Measurements from ENCODE around the gene DPY19L1.
"Not testable (repeated sequence)": the region's sequence is repeated elsewhere in the genome, so short reads cannot be mapped to it uniquely, and the experiment has no call there.

The DPY19L1 gene

DNA sequence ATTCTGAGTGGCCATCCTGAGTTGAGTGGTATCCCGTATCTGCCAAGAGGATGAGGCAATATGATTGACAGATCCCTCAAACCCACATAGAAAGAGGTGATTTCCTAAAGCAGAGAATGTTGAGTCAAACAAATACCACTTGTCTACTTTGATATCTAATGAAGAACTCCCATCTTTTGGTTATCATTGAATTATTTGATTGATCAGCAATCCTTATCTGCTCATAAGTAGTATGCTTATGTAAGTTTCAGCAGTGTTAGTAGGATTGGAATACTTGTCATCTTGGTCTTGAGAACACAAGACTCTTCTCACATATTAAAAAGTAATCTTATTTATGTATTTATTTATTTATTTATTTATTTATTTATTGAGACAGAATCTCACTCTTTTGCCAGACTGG, 147.3 kb downstream of the DPY19L1 start:
- TF ChIP-seq, protein P1, sequence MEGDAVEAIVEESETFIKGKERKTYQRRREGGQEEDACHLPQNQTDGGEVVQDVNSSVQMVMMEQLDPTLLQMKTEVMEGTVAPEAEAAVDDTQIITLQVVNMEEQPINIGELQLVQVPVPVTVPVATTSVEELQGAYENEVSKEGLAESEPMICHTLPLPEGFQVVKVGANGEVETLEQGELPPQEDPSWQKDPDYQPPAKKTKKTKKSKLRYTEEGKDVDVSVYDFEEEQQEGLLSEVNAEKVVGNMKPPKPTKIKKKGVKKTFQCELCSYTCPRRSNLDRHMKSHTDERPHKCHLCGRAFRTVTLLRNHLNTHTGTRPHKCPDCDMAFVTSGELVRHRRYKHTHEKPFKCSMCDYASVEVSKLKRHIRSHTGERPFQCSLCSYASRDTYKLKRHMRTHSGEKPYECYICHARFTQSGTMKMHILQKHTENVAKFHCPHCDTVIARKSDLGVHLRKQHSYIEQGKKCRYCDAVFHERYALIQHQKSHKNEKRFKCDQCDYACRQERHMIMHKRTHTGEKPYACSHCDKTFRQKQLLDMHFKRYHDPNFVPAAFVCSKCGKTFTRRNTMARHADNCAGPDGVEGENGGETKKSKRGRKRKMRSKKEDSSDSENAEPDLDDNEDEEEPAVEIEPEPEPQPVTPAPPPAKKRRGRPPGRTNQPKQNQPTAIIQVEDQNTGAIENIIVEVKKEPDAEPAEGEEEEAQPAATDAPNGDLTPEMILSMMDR (IDR thresholded peaks at IDR 0.05; ENCODE audit: control insufficient read depth, extremely low read depth, insufficient read depth): no peak
- H3K4me3 ChIP-seq (ENCODE audit: low read depth, low read length): no peak overlapping the region
- no peak for DNase-seq (ENCODE audit: low read depth)

DNA sequence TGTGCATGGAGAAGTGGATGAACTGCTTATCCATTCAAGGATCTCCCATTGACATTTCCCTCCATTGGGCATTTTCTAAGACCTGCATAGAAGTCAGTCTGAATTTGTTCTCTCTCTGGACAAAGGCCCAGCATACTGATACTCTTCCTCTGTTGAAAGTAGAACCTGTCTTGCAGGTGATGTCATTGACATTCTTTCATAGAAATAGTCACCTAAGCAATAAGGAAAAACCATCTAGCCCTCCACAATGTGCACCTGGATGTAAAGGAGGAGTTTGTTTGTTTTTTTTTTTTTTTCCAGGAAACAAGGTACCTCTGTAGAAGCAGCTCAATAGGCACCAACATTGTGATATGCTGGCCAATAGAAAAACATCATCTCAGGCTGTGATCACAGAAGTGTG, 150.4 kb downstream of the DPY19L1 start:
- no peak overlapping the region for H3K4me3 ChIP-seq (ENCODE audit: low read depth, low read length)
- TF ChIP-seq, protein P1 (IDR thresholded peaks at IDR 0.05; ENCODE audit: control insufficient read depth, extremely low read depth, insufficient read depth): no peak
- DNase-seq (ENCODE audit: low read depth): peak; percentile 1

DNA sequence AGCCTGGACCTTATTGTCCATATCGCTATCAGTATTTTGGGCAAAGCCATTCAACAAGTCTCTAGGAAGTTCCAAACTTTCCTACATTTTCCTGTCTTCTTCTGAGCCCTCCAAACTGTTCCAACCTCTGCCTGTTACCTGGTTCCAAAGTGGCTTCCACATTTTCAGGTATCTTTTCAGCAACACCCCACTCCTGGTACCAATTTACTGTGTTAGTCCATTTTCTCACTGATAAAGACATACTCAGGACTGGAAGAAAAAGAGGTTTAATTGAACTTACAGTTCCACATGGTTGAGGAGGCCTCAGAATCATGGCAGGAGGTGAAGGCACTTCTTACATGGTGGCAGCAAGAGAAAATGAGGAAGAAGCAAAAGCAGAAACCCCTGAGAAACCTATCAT, 153.4 kb downstream of the DPY19L1 start:
- H3K4me3 ChIP-seq (ENCODE audit: low read depth, low read length); DNase-seq (ENCODE audit: low read depth): not testable (repeated sequence)

DNA sequence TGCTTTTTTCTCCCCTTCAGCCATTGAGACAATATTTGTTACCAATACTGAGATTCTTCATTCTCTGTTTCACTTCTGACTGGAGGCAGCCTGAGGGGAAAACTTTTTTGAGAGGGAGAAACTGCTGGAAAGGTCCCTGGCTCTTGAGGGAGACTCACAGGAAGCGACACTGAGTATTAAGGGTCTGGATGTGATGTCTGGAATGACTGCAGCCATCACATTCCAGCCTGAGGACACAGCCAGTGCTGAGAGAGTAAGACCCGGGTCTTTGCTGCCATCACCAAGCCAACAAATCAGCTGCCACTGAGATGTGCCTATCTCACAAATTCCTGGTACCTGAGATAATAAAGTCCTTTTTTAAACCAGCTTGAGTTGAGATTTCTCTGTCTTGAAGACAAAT, 157.4 kb downstream of the DPY19L1 start:
- DNase-seq (ENCODE audit: low read depth): no peak
- TF ChIP-seq, protein P1 (IDR thresholded peaks at IDR 0.05; ENCODE audit: control insufficient read depth, extremely low read depth, insufficient read depth): no peak
- H3K4me3 ChIP-seq (ENCODE audit: low read depth, low read length): no peak overlapping the region

DNA sequence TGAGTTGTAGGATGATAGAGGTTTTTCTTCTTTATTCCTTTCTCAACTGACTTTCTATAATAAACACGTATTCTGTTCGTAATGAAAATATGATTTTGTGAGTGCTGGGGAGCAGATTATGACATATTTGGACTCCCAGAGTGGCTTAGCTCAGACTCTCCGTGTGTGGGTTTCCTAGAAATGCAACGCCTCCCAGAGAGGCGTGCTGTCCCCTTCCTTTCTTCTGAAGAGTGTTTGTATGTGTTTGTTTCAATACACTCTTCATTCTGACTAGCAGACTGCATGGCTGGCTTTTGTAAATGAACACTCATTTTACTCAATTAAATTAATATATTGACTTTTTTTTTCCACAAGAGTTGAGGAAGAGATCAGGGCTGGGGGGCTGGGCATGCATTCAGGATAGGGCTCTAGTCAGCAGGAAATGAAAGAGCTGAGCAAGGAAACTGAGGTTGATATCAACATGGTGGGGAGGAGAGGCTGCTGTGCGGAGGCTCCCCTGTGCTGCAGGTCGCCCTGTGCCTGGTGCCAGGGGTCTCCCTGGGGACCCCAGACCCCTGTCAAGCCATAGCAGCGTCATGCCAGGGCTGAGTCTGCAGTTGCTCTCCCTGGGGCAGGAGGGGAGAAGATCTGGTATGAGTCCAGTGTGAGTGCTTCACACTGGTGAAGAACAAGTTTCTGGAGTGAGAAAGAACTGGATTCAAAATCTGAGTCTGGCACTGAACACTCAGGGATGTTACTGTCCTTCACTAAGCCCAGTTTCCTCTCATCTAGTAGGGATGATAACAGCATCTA, 158.1 kb downstream of the DPY19L1 start:
- DNase-seq (ENCODE audit: low read depth); H3K4me3 ChIP-seq (ENCODE audit: low read depth, low read length): not testable (repeated sequence)

Data from LNCaP clone FGC (cell line).